GM12878 (cell line): ENCODE data around the gene STPG1. TPM values are rescaled to one million over a fixed set of nuclear protein-coding genes. Genes with fewer than 3 reads are reported as not detected.

Source experiments
- ATAC-seq: fragments of 200-7000 bp; cut with Tn5 transposase; 3 replicates; pipeline ENCODE4 v1.9.1; 2020; ENCODE audit warnings: mild to moderate bottlenecking, moderate library complexity
- BruUV-seq: library from RNA; stranded (reverse); fragments of 400-500 nt; replicated peaks from 2 replicates; lab custom pipeline; 2021; lab: Mats Ljungman, UMichigan
- CTCF ChIA-PET: fragments of 300-600 bp; sonication (Branson Sonifier 250); formaldehyde crosslinking; extraction: SDS; loops from one replicate; lab custom pipeline; 2021; ENCODE audit warnings: inconsistent platforms; lab: Yijun Ruan, JAX
- POLR2A ChIA-PET: fragments of 350-600 bp; formaldehyde crosslinking; extraction: SDS; loops from one replicate; lab custom pipeline; 2021; ENCODE audit warnings: inconsistent platforms; lab: Charles Lee
- RAD21 ChIA-PET: fragments of 300-600 bp; sonication (Branson Sonifier 250); formaldehyde crosslinking; loops from one replicate; lab custom pipeline; 2023; ENCODE audit warnings: antibody characterized with exemption; ENCODE audit not compliant: unreplicated experiment; lab: Charles Lee
- SMC1A ChIA-PET: fragments of 300-600 bp; sonication (Branson Sonifier 250); formaldehyde crosslinking; loops from one replicate; lab custom pipeline; 2023; ENCODE audit not compliant: unreplicated experiment, uncharacterized antibody; lab: Charles Lee
- DNase-seq: peaks from one replicate; pipeline ENCODE4 v3.0.0-alpha.2; 2011; ENCODE audit warnings: low read depth, low spot score
- FAIRE-seq: peaks from 3 replicates; lab custom pipeline; 2011; peaks lifted over from hg19 to GRCh38; lab: Jason Lieb, UNC
- H2AFZ ChIP-seq: 2 replicates; pipeline ENCODE4 v1.6.0; 2011; ENCODE audit warnings: low read depth, low read length, control low read depth; ENCODE audit not compliant: control insufficient read depth
- H3K27ac ChIP-seq: 2 replicates; pipeline ENCODE4 v1.5.1; 2011; ENCODE audit warnings: control low read depth; ENCODE audit not compliant: control insufficient read depth, insufficient read depth
- H3K27me3 ChIP-seq, 2 experiments: replicated peaks in 1 of 2; 2 replicates each; pipeline versions ENCODE4 v1.6.0 to v1.6.1; 2011; ENCODE audit warnings: low read length in 1 of 2; ENCODE audit not compliant: control insufficient read depth in 2 of 2, insufficient read depth in 2 of 2
- H3K36me3 ChIP-seq, 2 experiments: 2 replicates each; pipeline ENCODE4 v1.5.1; 2011; ENCODE audit warnings: low read length in 1 of 2; ENCODE audit not compliant: control insufficient read depth in 2 of 2, insufficient read depth in 2 of 2
- H3K4me1 ChIP-seq: 2 replicates; pipeline ENCODE4 v1.6.1; 2011; ENCODE audit warnings: mild to moderate bottlenecking, low read length, moderate library complexity, mixed read lengths; ENCODE audit not compliant: control insufficient read depth, insufficient read depth
- H3K4me2 ChIP-seq: 2 replicates; pipeline ENCODE4 v1.6.0; 2011; ENCODE audit warnings: control low read depth; ENCODE audit not compliant: control insufficient read depth, insufficient read depth
- H3K4me3 ChIP-seq: fragments of 200-600 bp; sonication (generic); 2 replicates; pipeline ENCODE4 v1.5.1; 2016
- H3K79me2 ChIP-seq: 2 replicates; pipeline ENCODE4 v1.6.0; 2011; ENCODE audit warnings: low read length; ENCODE audit not compliant: control insufficient read depth, insufficient read depth
- H3K9ac ChIP-seq: 2 replicates; pipeline ENCODE4 v1.8.0; 2011; ENCODE audit warnings: low read length, control low read depth, mixed read lengths; ENCODE audit not compliant: control insufficient read depth, insufficient read depth
- H3K9me3 ChIP-seq: replicated peaks from 3 replicates; pipeline ENCODE4 v1.5.1; 2011; ENCODE audit warnings: mild to moderate bottlenecking, low read length; ENCODE audit not compliant: control insufficient read depth, insufficient read depth
- H4K20me1 ChIP-seq: 2 replicates; pipeline ENCODE4 v1.6.0; 2011; ENCODE audit not compliant: control insufficient read depth, insufficient read depth
- ATF7 ChIP-seq: fragments of 450-650 bp; IDR thresholded peaks from 2 replicates; pipeline ENCODE4 v1.6.1; 2016; ENCODE audit warnings: low read depth, mild to moderate bottlenecking
- CREM ChIP-seq: IDR thresholded peaks from 2 replicates; pipeline ENCODE4 v1.6.1; 2014; ENCODE audit warnings: antibody characterized with exemption, low read depth
- EED ChIP-seq: sonication (generic); IDR thresholded peaks from 2 replicates; pipeline ENCODE4 v1.6.1; 2016; ENCODE audit warnings: antibody characterized with exemption, low read depth
- IKZF2 ChIP-seq, 2 experiments: fragments of 450-650 bp; IDR thresholded peaks; 2 replicates each; pipeline ENCODE4 v1.6.1; 2017; ENCODE audit warnings: mild to moderate bottlenecking in 2 of 2, moderate library complexity in 2 of 2
- JUNB ChIP-seq: IDR thresholded peaks from 2 replicates; pipeline ENCODE4 v1.6.1; 2016; ENCODE audit warnings: antibody characterized with exemption, mild to moderate bottlenecking
- POLR2AphosphoS5 ChIP-seq: IDR thresholded peaks from 2 replicates; pipeline ENCODE4 v1.6.1; 2011; ENCODE audit warnings: mild to moderate bottlenecking, low read length, inconsistent platforms
- POU2F2 ChIP-seq: IDR thresholded peaks from 3 replicates; pipeline ENCODE4 v1.6.1; 2011; ENCODE audit warnings: low read depth, mild to moderate bottlenecking, low read length, borderline replicate concordance
- RAD21 ChIP-seq: IDR thresholded peaks from 2 replicates; pipeline ENCODE4 v1.6.1; 2011; ENCODE audit warnings: mild to moderate bottlenecking, low read depth, low read length, moderate library complexity; ENCODE audit not compliant: insufficient read depth
- STAT3 ChIP-seq: IDR thresholded peaks from 2 replicates; pipeline ENCODE4 v1.6.1; 2011; ENCODE audit warnings: low read depth, low read length, improper control_type of control experiment
- WGBS: methylation state at CpG from one replicate; pipeline ENCODE4 v1.1.6; 2016; ENCODE audit warnings: low lambda C conversion rate; ENCODE audit not compliant: insufficient replicate concordance, insufficient coverage; ENCODE audit errors: missing lambda C conversion rate; 5-methylcytosine and 5-hydroxymethylcytosine counted together
- in situ Hi-C: fragments of 300-500 bp; cut with MboI; formaldehyde crosslinking; loops from 9 replicates; pipeline ENCODE4 v1.14.3; 2018; ENCODE audit warnings: mixed read lengths
- intact Hi-C: fragments of 100-400 bp; cut with micrococcal nuclease; formaldehyde crosslinking; loops from one replicate; pipeline ENCODE4 v1.14.2; 2022; ENCODE audit not compliant: unreplicated experiment
- polyA plus RNA-seq, 11 experiments: library from polyadenylated mRNA; depleted of rRNA in 4 of 11; unstranded in 6 of 11; stranded (reverse) in 5 of 11; fragments of >200 nt; fragmentation: Nextera tagmentation in 4 of 11; fragmentation: Illumina TruSeq in 1 of 11; extraction: Ambion mirVana in 4 of 11; extraction: Trizol in 1 of 11; gene quantifications; 1 replicate in 1 of 11; 2 replicates in 10 of 11; pipeline versions ENCODE4 v1.2.1 to v1.2.3, GENCODE V29; 2011 to 2016; ENCODE audit warnings: inconsistent platforms in 2 of 11, missing spikeins in 2 of 11, low read depth in 1 of 11
- total RNA-seq, 4 experiments: library from RNA; depleted of rRNA in 3 of 4; stranded (reverse); fragments of >200 nt in 3 of 4; fragmentation: Illumina TruSeq in 1 of 4; extraction: Trizol in 1 of 4; gene quantifications; 2 replicates each; pipeline versions ENCODE4 v1.2.1 to v1.2.3, GENCODE V29; 2013 to 2021
- TF ChIP-seq, protein P1 (sequence below): fragments of 450-650 bp; IDR thresholded peaks from 2 replicates; pipeline ENCODE4 v1.6.1; 2017; ENCODE audit warnings: mild to moderate bottlenecking

The STPG1 gene
- total and polyA plus RNA-seq, 10 of the 15 experiments (the other 5 are each of a cell fraction or from before 2014, with no cell fraction given), result 0.22 to 2.6 (median 0.73) TPM

GRCh38 chr1:24337455-24337854 is 76.1 kb downstream of the STPG1 start:
- H3K27me3 ChIP-seq, result peaks cover 0 to 4% of the 10 kb centered on the region in 2 experiments; a peak in 3 of 4 replicates
- no peaks in the 10 kb centered on the region for H3K79me2 ChIP-seq
- WGBS, result 32% methylated on average over 4 of the region's 4 CpGs
- no peak overlapping the region for H2AFZ ChIP-seq
- no peak for ATAC-seq
- no peaks in the 10 kb centered on the region; the same call in 2 of the 3 replicates for H3K9me3 ChIP-seq
- TF ChIP-seq STAT3, result no peak
- no peak for TF ChIP-seq RAD21
- TF ChIP-seq, protein P1, sequence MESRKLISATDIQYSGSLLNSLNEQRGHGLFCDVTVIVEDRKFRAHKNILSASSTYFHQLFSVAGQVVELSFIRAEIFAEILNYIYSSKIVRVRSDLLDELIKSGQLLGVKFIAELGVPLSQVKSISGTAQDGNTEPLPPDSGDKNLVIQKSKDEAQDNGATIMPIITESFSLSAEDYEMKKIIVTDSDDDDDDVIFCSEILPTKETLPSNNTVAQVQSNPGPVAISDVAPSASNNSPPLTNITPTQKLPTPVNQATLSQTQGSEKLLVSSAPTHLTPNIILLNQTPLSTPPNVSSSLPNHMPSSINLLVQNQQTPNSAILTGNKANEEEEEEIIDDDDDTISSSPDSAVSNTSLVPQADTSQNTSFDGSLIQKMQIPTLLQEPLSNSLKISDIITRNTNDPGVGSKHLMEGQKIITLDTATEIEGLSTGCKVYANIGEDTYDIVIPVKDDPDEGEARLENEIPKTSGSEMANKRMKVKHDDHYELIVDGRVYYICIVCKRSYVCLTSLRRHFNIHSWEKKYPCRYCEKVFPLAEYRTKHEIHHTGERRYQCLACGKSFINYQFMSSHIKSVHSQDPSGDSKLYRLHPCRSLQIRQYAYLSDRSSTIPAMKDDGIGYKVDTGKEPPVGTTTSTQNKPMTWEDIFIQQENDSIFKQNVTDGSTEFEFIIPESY, result no peak
- TF ChIP-seq EED, result no peak
- no peak for TF ChIP-seq CREM
- TF ChIP-seq ATF7, result no peak
- TF ChIP-seq POLR2AphosphoS5, result no peak
- no peak for TF ChIP-seq JUNB
- no peak for TF ChIP-seq IKZF2 (IDR thresholded peaks at IDR 0.05)
- no peak for TF ChIP-seq POU2F2
- intact Hi-C loops (no loop called here), in situ Hi-C loops (no loop called here)
- FAIRE-seq, result no peak
- ChIA-PET POLR2A (no interaction called here), SMC1A (no interaction called here), CTCF (no interaction called here), RAD21 (interaction anchor here (1.0 kb wide), 1 partner anchor 24 kb away, joined by 4 read pairs; no protein-coding TSS in a partner anchor)
- DNase-seq, result no peak
- H3K9ac ChIP-seq, result no peak overlapping the region
- H3K4me2 ChIP-seq, result no peak overlapping the region
- H3K4me1 ChIP-seq, result no peaks in the 10 kb centered on the region
- H3K4me3 ChIP-seq, result no peak overlapping the region
- H3K27ac ChIP-seq, result no peak overlapping the region
- H3K36me3 ChIP-seq, result no peaks in the 10 kb centered on the region
- peaks cover 2% of the 10 kb centered on the region; the same call in 1 of the 2 replicates for H4K20me1 ChIP-seq
- no TSS peak for BruUV-seq
